ENCODE measurements around the gene PSMB1. TPM values are rescaled to one million over a fixed set of nuclear protein-coding genes. Genes with fewer than 3 reads are reported as not detected.
"Not testable (repeated sequence)": the region's sequence is repeated elsewhere in the genome, so short reads cannot be mapped to it uniquely, and the experiment has no call there.

The PSMB1 gene
- total RNA-seq, 1 experiment from 2014 or later = 446 TPM

GRCh38 chr6:170522565-170523183, 30.4 kb downstream of the PSMB1 start:
- Histone ChIP-seq H3K27me3 (0 out of 2 replicates have a peak, but pooled peaks cover 3% of the 10 kb centered on the region), H3K36me3 (no peaks in the 10 kb centered on the region), H3K27ac (no peak overlapping the region), H3K4me3 (no peak overlapping the region), H3K4me1 (peaks cover 12% of the 10 kb centered on the region), H3K9me3 (replicated peaks) (no peaks in the 10 kb centered on the region)
- peak; percentile 43 to 63 for DNase-seq

- Histone ChIP-seq H3K27me3 (no peaks in the 10 kb centered on the region), H3K27ac (no peak overlapping the region), H3K36me3 (no peaks in the 10 kb centered on the region), H3K4me1 (no peaks in the 10 kb centered on the region), H3K9me3 (replicated peaks) (no peaks in the 10 kb centered on the region), H3K4me3 (no peak overlapping the region)
- peak; percentile 73 to 84 for DNase-seq
Observed at GRCh38 chr6:170516783-170517616, 36.1 kb downstream of the PSMB1 start.

- no peak overlapping the region for H3K4me3 ChIP-seq
- H3K9me3 ChIP-seq (replicated peaks) = no peaks in the 10 kb centered on the region
- no peaks in the 10 kb centered on the region for H3K27me3 ChIP-seq
- H3K27ac ChIP-seq = no peak overlapping the region
- DNase-seq = no peak
- H3K36me3 ChIP-seq = no peaks in the 10 kb centered on the region
- H3K4me1 ChIP-seq = no peaks in the 10 kb centered on the region
Observed at GRCh38 chr6:170514908-170515307, 38.2 kb downstream of the PSMB1 start.

- H3K4me1 ChIP-seq = no peaks in the 10 kb centered on the region
- no peak overlapping the region for H3K4me3 ChIP-seq
- no peak overlapping the region for H3K27ac ChIP-seq
- H3K9me3 ChIP-seq (replicated peaks) = no peaks in the 10 kb centered on the region
- DNase-seq = no peak
- H3K27me3 ChIP-seq = no peaks in the 10 kb centered on the region
- H3K36me3 ChIP-seq = no peaks in the 10 kb centered on the region
Observed at GRCh38 chr6:170512249-170512648, 40.9 kb downstream of the PSMB1 start.

- no peaks in the 10 kb centered on the region for H3K9me3 ChIP-seq (replicated peaks)
- no peak overlapping the region for H3K4me3 ChIP-seq
- DNase-seq = no peak
- no peak overlapping the region for H3K27ac ChIP-seq
- no peaks in the 10 kb centered on the region for H3K36me3 ChIP-seq
- H3K27me3 ChIP-seq = no peaks in the 10 kb centered on the region
- no peaks in the 10 kb centered on the region for H3K4me1 ChIP-seq
Observed at GRCh38 chr6:170510631-170511030, 42.5 kb downstream of the PSMB1 start.

GRCh38 chr6:170509723-170510018, 43.4 kb downstream of the PSMB1 start:
- H3K4me1 ChIP-seq = no peaks in the 10 kb centered on the region
- no peak overlapping the region for H3K27ac ChIP-seq
- no peaks in the 10 kb centered on the region for H3K27me3 ChIP-seq
- no peak overlapping the region for H3K4me3 ChIP-seq
- DNase-seq = no peak
- no peaks in the 10 kb centered on the region for H3K9me3 ChIP-seq (replicated peaks)
- H3K36me3 ChIP-seq = no peaks in the 10 kb centered on the region

- H3K27ac ChIP-seq; H3K27me3 ChIP-seq; DNase-seq; H3K36me3 ChIP-seq; H3K4me1 ChIP-seq; H3K4me3 ChIP-seq; H3K9me3 ChIP-seq (replicated peaks): not testable (repeated sequence)
Observed at GRCh38 chr6:170508892-170509722, 44.0 kb downstream of the PSMB1 start.

GRCh38 chr6:170508275-170508674, 44.8 kb downstream of the PSMB1 start:
- H3K36me3 ChIP-seq; H3K4me1 ChIP-seq; DNase-seq; H3K27me3 ChIP-seq; H3K4me3 ChIP-seq; H3K27ac ChIP-seq; H3K9me3 ChIP-seq (replicated peaks): not testable (repeated sequence)

- H3K27me3 ChIP-seq; H3K9me3 ChIP-seq (replicated peaks); H3K4me1 ChIP-seq; H3K4me3 ChIP-seq; H3K36me3 ChIP-seq; H3K27ac ChIP-seq; DNase-seq: not testable (repeated sequence)
Observed at GRCh38 chr6:170507728-170508127, 45.4 kb downstream of the PSMB1 start.

GRCh38 chr6:170506446-170506845, 46.7 kb downstream of the PSMB1 start:
- Histone ChIP-seq H3K27me3 (no peaks in the 10 kb centered on the region), H3K9me3 (replicated peaks) (no peaks in the 10 kb centered on the region), H3K27ac (no peak overlapping the region), H3K4me1 (no peaks in the 10 kb centered on the region), H3K4me3 (no peak overlapping the region), H3K36me3 (no peaks in the 10 kb centered on the region)
- no peak for DNase-seq

GRCh38 chr6:170505306-170505705, 47.8 kb downstream of the PSMB1 start:
- peak in 1 of 2 experiments; percentile 15 for DNase-seq
- Histone ChIP-seq H3K27me3 (no peaks in the 10 kb centered on the region), H3K27ac (no peak overlapping the region), H3K9me3 (replicated peaks) (no peaks in the 10 kb centered on the region), H3K4me3 (no peak overlapping the region), H3K36me3 (no peaks in the 10 kb centered on the region), H3K4me1 (no peaks in the 10 kb centered on the region)

GRCh38 chr6:170504479-170504878, 48.6 kb downstream of the PSMB1 start:
- no peak overlapping the region for H3K27ac ChIP-seq
- DNase-seq = no peak
- H3K4me3 ChIP-seq = no peak overlapping the region
- no peaks in the 10 kb centered on the region for H3K4me1 ChIP-seq
- no peaks in the 10 kb centered on the region for H3K27me3 ChIP-seq
- no peaks in the 10 kb centered on the region for H3K9me3 ChIP-seq (replicated peaks)
- no peaks in the 10 kb centered on the region for H3K36me3 ChIP-seq

GRCh38 chr6:170503414-170503761, 49.7 kb downstream of the PSMB1 start:
- Histone ChIP-seq H3K4me3 (no peak overlapping the region), H3K36me3 (no peaks in the 10 kb centered on the region), H3K27ac (no peak overlapping the region), H3K27me3 (no peaks in the 10 kb centered on the region), H3K9me3 (replicated peaks) (no peaks in the 10 kb centered on the region), H3K4me1 (no peaks in the 10 kb centered on the region)
- DNase-seq = no peak

GRCh38 chr6:170502733-170503413, 50.2 kb downstream of the PSMB1 start:
- H3K4me3 ChIP-seq; H3K4me1 ChIP-seq; H3K27ac ChIP-seq; H3K36me3 ChIP-seq; H3K27me3 ChIP-seq; DNase-seq; H3K9me3 ChIP-seq (replicated peaks): not testable (repeated sequence)

- not testable (repeated sequence) for H3K4me1 ChIP-seq; H3K27me3 ChIP-seq; H3K27ac ChIP-seq; H3K9me3 ChIP-seq (replicated peaks); DNase-seq; H3K4me3 ChIP-seq; H3K36me3 ChIP-seq
Observed at GRCh38 chr6:170502268-170502667, 50.8 kb downstream of the PSMB1 start.

Data from SJCRH30 (cell line).